ENCODE measurements around the gene ANKFN1.

ANKFN1 gene

DNA sequence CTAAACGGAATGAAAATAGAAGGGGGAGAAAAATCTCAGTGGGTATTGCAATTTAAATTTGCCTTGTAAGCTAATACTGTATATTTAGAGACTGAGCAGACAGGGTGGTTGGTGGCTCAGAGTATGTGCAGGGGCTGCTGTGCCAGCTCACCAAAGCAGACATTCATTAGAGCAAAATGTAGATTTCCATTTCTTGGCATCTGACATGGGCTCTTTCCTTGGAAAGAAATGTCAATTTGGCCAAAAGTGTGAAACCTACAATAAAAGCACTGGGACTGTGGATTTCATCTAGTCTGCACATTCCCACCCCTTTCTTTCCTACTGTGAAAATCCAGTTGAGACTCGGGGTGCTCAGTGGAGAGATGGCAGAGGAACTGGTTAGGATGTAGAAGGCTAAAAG is 295.1 kb downstream of the ANKFN1 start:
- DNase-seq = no peak

DNA sequence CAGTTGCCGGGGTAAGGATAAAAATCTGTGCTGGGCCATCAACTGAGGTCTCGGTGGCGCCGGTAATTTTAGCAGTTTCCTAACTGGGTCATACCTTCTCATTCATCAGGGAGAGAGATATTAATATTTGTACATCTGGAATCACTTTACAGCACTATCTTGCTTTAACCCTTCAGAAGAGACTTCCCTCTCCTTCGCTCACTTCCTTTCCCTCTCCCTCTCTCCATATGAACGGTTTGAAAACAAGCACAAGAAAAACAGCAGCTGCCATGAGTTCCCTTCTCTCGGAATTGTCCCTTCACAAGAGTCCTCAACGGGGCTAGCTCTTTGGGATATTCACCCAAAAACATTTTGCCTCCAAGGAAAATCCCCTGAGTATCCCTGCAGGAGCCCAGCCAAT is 295.9 kb downstream of the ANKFN1 start:
- no peak for DNase-seq

DNA sequence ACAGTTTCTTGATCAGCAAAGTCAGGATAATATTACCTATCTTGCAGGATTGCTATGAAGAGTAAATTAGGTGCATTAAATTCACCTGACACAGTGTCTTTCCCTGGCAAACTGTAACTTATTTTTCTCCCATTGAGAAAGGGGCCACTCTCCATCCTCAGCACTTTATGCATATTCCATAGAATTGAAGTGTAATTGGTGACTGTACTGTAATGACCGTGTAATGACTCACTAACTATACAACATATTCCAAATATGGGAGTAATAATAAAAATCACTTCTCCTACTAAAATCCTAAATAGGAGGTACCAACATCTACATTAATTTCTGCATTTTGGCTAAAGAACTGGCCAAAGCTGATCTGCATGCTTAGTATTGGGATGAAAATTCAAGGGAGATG is 298.4 kb downstream of the ANKFN1 start:
- no peak for DNase-seq

DNA sequence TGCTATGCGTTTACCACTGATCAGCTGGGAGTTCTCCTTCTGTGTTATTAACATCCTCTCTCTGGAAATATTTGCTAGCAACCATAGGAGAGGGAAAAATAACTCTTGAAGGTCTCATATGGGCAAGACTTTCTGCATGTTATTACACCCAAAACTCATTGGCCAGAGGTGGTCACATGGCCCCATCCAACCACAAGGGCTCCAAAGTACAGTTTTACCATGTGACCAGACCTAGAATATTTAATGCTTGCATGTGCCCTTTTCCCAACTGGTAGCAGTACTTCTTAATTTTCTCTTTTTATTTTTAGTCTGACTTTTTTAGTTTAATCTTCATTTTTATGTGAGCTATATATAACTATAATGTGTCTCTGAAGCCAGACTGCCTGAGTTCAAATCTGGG is 299.2 kb downstream of the ANKFN1 start:
- DNase-seq = no peak

DNA sequence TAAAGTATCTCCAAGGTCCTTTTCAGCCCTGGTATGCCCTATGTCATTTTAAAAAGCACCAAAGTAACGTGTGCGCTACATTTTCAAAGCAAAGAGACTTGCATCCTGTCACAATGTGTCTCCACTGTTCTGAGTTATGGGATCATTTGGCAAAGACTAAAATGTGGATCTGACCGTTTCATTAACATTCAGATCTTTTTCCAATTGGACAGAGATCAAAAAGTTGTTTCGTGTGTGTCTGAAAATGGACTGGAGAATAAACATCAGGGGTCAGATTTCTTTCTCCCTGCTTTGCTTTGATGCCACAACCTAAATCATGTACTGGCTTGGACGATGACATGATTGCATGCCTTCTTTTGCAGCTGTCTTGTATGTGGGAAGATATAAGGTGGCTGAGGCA is 304.2 kb downstream of the ANKFN1 start:
- DNase-seq = no peak

DNA sequence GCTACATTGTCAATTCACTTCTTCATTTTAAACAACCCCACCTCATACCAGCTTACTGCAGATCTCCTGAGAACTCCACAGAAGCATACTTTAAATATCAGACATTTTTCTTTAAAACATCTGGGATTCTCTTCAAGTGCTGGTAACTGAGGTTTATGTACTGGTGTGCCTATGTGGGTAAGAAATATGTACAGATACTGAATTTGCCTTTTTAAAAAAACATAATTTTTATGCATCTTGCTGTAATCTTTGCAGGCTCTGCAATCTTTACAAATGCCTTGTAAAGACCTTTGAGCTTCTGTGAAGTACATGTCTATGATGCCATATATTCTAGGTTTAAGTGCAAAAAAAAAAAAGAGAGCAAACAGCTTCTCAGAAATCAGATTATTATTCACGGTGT is 312.6 kb downstream of the ANKFN1 start:
- DNase-seq = no peak

DNA sequence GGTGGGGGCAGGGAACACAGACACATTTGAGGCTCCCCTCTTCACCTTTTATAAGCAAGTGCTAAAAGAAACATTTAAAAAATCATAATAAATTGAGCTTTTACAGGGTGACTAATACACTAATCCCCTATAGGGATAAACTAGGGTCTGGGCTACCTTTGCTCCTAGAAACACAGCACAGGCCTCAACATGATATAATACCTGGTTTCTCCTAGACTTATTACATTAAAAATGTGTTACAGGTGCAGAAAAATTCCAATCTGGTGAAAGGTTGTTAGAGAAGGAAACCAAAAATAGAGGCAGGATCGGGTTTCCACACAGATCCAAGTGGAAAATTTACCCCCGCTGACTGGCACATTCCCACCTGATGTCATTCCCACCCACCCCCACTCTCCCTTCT is 315.6 kb downstream of the ANKFN1 start:
- DNase-seq = no peak

DNA sequence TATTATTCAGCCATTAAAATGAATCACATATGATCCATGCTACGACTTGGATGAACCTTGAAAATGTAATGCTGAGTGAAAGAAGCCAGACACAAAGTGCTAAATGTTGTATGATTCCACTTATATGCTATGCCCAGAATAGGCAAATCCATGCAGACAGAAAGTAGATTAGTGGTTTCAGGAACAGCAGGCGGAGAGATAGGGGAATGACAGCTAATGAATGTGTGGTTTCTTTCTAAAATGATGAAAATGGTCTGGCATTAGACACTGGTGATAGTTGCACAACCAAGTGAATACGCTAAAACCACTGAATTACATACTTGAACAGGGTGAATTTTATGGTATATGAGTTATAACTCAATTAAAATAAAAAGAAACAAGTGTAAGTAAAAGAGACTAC is 318.4 kb downstream of the ANKFN1 start:
- DNase-seq = no peak

DNA sequence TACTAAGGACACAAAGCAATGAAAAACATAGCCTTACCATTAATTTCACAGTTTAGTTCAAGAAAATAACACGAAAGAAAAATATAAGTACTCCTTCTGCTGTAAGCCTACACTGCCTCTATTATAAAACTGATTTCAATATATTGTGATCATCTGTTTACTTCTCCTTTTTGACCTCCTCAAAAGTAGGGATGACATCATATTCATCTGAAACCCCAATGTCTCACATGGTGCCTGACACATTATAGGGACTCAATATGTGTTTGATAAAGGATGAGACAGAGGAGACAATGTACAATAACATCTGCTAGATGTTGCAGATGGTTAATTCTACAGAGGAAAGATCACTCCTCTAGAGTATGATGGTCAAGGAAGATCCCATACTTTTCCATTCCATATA is 321.8 kb downstream of the ANKFN1 start:
- DNase-seq = no peak

DNA sequence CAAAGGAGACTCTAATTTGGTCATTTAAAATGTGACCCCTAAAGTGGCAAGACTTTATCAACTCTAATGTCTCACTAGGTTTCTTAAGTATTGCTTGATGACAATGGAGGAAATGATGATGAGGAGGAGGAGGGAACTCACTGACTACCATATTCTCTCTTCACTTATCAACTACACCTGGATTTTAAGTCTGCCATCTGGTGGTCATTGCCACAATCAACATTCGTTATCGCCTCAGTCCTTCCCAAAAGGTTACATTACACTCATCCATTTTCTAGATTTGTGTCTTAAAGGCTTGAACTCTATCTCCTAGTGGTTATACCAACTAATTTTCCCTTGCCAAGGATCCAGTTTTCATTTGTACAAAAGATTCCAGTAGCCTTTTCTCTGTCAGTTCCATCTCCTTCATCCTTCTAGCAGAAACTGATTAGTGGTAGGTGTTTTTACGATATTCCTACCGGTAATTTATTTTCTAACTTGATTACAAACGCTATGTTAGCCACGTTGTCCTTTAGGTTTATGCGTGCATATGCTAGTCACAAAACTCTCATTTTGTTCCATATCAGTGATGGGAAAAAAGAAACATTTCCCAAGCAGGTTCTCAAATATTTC is 325.7 kb downstream of the ANKFN1 start:
- DNase-seq = no peak

DNA sequence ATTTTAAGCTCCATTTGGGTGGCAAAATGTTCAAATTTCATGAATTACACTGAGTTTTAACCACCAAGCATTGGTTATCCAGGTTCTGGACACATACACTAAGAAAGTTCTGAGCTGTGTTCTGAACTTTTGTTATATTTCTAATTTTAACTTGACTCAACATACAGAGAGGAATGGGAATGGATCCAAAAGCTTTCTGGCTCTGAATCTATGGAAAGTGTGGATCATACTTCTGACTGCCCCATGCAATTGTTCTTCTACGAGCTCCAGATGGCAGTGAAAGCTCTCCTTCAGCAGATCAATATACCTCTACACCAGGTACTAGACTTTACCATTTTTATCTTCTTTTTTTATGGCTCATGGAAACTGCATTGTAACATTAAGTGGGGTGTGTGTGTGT is 327.2 kb downstream of the ANKFN1 start:
- no peak for DNase-seq

DNA sequence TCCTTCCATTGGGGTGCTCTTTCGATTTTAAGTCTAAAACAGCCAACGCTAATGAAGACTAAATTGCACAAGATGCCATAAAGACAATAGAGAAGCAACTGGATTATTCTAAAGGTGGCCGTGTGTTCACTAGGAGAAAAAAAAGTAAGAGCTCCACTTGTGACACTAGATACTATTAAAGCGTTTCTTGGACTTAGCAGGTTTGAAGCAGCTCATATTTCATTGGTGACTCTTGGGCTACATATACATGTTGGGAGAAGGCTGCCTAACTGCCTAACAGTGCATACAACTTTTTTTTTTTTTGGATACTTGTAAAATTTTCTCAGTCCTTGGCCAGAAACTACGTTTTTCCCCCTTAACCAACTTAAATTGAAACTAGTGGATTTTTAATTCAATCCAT is 328.4 kb downstream of the ANKFN1 start:
- DNase-seq = no peak

DNA sequence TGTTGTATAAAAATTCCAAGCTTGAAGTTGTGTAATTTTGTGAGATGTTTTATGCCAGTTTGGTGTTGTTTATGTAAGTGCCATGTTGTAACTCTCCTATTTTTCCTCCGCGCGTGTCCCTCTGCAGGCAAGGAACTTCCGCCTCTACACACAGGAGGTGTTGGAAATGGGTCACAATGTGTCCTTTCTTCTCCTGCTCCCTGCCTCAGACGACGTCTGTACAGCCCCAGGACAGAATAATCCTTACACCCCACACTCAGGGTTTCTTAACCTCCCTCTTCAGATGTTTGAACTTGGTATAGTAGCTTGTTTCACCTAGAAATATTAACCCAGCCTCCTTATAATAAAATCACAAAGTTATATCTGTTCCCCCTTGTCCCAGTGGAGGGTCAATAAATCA is 329.0 kb downstream of the ANKFN1 start:
- no peak for DNase-seq

DNA sequence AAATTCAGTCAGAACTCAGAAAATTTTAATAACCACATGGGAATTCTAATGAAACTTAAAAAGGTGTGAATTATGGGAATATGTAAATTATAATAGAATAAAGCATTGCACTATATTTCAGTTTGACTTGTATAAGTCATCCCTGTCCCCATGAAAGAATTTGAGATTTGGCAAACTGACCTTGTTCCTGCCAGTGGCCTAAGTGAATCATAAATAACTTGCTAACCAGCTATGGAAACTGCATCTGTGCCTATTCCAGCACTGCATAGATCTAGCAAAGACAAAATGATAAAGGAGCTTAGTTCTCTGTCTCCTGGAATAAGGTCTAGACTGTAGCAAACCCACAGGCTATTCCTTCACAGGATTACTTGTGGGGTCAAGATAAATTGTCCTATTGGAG is 333.5 kb downstream of the ANKFN1 start:
- no peak for DNase-seq

DNA sequence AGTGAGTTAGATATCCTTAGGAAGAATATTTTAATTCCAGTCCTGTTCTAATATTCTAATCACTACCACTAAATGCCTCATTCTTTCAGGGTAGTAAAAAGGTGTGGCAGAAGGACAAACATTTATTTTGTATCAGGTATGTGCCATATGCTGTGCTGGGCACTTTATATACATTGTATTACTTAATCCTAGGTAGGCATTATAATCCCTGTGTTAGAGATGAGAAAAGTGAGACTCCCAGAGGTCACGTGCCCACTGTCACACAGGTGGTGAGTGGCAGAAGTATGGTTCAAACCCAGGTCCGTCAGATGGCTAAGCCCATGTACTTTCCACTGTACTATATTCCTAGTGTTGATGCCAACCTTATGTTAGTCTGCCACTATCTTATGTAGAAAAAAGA is 335.5 kb downstream of the ANKFN1 start:
- DNase-seq = no peak

DNA sequence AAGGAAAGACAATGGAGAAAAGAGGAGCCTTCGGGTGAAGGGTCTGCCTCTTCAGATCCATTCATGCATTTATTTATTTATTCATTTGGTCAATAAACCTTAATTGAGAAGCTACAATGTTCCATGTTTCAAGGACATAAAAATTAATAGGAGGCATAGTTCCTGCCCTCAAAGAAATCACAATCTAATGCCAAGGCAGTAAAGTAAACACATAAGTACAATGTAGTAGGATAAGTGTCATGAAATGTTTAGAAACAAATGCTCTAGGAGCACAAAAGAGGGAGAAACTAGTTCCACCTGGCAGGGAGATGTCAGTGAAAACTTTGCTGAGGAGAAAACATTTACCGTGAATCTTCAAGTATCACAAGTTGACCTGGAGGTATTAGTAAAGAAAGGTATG is 336.7 kb downstream of the ANKFN1 start:
- no peak for DNase-seq

DNA sequence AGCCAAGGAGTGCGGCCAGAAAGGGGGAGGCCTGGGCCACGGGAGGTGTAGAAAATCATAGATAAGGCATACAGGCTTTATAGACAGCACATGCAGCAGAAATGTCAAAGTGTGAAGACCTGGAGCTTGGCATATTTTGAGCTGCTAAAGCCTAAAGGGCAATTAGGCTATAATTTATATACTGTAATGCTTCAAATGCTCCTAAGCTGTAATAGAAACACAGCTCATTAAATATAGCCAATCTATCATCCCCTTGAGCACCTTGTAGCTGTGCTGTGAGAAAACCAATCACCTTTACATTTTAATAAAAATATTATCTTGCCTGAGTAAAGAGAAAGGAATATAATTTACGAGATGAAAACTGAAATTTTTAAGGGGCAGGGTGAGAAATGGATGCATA is 342.3 kb downstream of the ANKFN1 start:
- no peak for DNase-seq

DNA sequence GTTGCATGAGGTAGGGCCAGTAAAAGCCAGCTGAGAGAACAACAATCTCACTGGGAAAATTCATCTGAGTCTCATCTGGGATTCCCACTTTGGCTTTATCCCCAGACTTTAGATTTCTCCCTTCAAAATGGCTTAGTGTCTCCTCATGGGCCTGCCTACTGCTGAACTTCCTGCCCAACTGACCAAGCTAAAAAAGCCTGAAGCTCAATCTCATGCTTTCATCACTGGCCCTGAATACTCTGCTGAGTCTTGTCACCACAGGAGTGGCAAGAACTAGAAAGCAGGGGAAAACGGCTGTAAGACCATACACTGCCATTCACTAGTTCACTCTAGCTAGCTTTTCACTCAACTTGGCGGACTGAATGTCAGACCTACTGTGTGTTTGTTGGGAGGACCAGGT is 343.9 kb downstream of the ANKFN1 start:
- DNase-seq = no peak

DNA sequence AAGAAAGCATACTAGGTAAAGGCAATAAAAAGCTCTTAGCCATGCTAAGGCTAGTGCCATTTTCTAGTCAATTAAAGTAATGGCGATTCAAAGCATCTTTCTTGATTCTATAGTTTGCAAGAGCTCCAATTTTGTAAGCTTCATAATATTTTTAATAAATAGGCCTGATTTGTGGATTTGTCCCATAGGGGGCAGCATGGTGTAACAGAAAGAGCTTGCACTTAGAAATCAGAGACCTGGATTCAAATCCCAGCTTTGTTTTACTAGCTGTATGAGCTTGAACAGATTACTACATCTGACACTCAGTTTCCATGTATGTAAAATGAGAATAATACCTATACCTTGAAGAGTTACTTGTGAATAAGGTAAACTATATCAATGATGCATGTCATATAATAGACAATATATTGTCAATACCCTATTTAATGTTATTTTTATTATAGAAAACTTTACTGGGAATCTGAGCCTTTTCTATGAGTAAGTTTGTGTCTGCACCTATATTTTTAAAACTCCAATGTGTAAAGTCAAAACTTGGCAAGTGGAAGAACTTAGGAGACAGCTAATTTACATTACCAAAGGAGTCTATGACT is 346.6 kb downstream of the ANKFN1 start:
- no peak for DNase-seq

DNA sequence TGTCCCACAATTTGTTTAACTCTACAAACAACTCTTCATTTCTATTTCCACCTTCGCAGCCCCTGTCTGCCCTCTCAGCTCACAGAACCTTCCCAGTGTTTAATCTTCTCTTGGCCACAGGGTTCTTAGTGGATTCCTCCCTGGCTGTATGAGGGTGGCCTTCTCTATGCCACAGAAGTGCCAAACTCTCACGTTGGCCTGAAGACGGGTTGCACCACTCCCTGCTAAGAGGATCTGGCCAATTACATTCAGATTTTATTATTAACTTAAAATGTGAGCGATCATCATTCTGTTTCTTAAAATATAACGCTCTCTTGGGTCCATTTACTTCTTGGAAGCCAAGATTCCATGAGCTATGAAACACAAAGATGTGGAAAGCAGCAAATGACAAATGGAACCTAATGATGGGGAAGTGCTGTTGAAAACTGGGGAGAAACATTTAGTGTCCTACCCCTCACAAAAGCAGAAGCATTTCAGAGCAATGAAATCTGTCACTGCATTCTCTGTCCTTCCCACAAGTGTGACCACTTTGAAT is 348.9 kb downstream of the ANKFN1 start:
- DNase-seq = no peak

DNA sequence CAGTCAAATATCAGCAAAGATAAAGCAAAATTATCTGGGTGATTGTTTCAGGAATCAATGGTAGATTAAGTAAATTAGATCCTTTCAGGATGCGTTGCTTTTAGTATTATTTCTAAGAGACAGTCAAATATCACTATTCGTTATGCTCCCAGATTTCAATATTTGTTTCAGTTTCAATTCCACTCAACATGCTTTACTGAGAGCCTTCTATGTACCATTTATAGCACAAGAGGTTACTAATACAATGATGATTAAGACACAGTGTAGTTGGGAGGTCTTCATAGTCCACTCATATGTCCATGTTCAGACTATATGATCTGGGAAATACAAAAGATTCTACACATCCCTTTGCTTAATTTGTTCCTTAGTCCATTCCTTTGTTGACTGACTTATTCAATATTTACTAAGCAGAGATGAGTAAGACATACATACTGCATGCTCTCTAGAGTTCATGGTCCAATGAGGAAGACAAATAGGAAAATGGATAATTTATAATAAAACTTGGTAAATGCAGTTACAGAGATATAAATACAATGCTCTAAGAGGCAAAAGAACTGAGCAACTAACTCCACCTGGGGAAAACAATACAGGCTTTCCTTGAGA is 352.0 kb downstream of the ANKFN1 start:
- no peak for DNase-seq

DNA sequence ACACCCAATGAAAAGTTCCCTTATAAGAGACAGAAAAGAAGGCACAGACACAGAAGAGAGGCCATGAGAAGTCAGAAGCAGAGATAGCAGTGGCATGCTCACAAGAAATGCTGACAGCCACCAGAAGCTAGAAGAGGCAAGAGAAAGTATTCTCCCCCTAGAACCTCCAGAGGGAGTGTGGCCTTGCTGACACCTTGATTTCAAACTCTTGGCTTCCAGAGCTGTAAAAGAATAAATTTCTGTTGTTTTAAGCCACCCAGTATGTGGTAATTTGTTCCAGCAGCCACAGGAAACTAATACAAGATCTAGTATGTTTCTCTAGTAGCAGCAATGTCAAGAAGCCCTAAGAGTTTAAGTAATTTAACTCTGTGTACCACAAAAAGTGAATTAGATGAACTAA is 353.1 kb downstream of the ANKFN1 start:
- no peak for DNase-seq

DNA sequence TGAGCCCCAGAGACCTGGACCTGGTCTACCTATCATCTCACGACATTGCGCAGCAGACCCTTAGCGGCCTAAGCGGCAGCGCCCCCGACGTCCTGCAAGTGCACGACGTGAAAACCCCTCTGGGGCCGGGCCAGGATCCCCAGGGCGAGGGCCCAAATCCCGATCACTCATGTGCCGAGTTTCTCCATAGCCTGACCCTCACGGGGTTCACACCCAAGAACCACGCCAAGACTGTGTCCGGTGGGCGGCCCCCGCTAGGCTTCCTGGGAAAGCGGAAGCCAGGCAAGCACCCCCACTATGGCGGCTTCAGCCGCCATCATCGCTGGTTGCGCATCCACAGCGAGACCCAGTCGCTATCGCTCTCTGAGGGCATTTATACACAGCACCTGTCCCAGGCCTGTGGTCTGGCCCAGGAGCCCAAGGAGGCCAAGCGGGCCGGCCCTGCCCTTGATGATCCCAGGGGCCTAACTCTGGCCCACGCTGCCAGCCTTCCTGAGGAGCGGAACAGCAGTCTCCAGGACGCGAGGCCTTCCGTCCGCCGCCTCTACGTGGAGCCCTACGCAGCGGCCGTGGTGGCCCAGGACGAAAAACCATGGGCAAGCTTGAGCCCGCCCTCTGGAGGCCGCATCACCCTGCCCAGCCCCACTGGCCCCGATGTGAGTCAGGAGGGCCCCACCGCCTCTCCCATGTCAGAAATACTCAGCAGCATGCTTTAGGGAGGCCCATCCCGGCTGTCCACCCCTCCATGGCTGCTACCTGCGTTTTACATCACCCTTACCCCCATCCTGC is 357.5 kb downstream of the ANKFN1 start:
- no peak for DNase-seq

DNA sequence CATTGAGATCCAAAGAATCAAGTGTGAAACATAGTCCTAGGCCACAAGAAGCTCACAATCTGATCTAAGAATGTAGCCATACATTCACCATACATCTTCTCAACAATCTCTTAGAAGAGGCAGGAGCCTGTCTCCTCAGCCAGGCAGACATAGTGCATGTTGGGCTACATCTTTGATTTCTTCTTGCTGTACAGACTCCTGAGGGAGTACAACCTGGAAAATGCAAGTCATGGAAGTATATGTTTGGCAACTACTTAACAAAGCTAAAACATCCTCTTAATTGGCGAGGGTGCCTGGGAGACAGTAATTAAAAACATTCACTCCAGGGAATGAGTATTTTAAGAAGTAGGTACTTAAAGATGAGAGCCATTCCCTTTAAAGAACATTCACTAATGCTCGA is 361.0 kb downstream of the ANKFN1 start:
- DNase-seq = no peak

All from NCI-H2227 treated with DMSO at 0.1 percent for 48 hours (cell line).